ENCODE results near the gene ARSB. TPM values are rescaled to one million over a fixed set of nuclear protein-coding genes. Genes with fewer than 3 reads are reported as not detected.

The ARSB gene
- total RNA-seq, 1 experiment from 2014 or later: 11.4 TPM

GRCh38 chr5:78804995-78805394 lies 180.1 kb downstream of the ARSB start:
- Histone ChIP-seq H2BK15ac (ENCODE audit: low read depth, low read length) (no peak overlapping the region), H3K79me1 (ENCODE audit: insufficient read depth, low read depth, low read length, poor library complexity, severe bottlenecking) (no peaks in the 10 kb centered on the region), H2BK20ac (ENCODE audit: low read depth, low read length, poor library complexity, severe bottlenecking) (no peak overlapping the region), H2BK5ac (ENCODE audit: insufficient read length, low read length) (no peak overlapping the region), H3K14ac (ENCODE audit: insufficient read depth, low read length) (no peak overlapping the region), H4K91ac (ENCODE audit: insufficient read length, low read depth, low read length) (no peak overlapping the region), H3K4me1 (ENCODE audit: insufficient read depth, low read length) (no peaks in the 10 kb centered on the region), H3K4ac (ENCODE audit: low read depth, low read length) (no peak overlapping the region), H4K8ac (replicated peaks; ENCODE audit: insufficient read length, low read depth, low read length) (no peak overlapping the region), H3K56ac (ENCODE audit: insufficient read length, low read depth, low read length) (no peak overlapping the region), H2BK12ac (ENCODE audit: insufficient read length, low read depth, low read length) (no peak overlapping the region), H3K27me3 (ENCODE audit: insufficient read depth, low read length) (no peaks in the 10 kb centered on the region), H2AK5ac (ENCODE audit: insufficient read length, low read length) (no peak overlapping the region), H3T11ph (ENCODE audit: low read length) (no peak overlapping the region), H2BK120ac (ENCODE audit: low read depth, low read length, poor library complexity, severe bottlenecking) (no peak overlapping the region), H3K23me2 (ENCODE audit: insufficient read length, low read depth, low read length, poor library complexity, severe bottlenecking) (no peaks in the 10 kb centered on the region), H3K27ac (ENCODE audit: insufficient read length, low read depth, low read length) (no peak overlapping the region), H3K79me2 (ENCODE audit: insufficient read depth, low read length) (no peaks in the 10 kb centered on the region), H4K5ac (ENCODE audit: insufficient read length, low read depth, low read length) (no peak overlapping the region), H3K23ac (ENCODE audit: insufficient read length, low read depth, low read length) (no peak overlapping the region), H3K9me3 (ENCODE audit: control insufficient read depth, low read depth, low read length) (no peaks in the 10 kb centered on the region), H4K20me1 (ENCODE audit: control insufficient read depth, insufficient read depth, insufficient read length) (no peaks in the 10 kb centered on the region), H3K9ac (ENCODE audit: extremely low read depth, insufficient read length, low read length) (no peak overlapping the region), H3K18ac (ENCODE audit: insufficient read length, low read depth, low read length) (no peak overlapping the region), H2AFZ (ENCODE audit: low read length) (no peak overlapping the region), H3K4me2 (ENCODE audit: insufficient read depth, insufficient read length, low read length) (no peak overlapping the region)
- no peak for DNase-seq
- H3K27ac Mint-ChIP-seq: no peak overlapping the region
- H3K36me3 Mint-ChIP-seq (ENCODE audit: insufficient read depth in 1 of 3, low read depth in 3 of 3): peaks cover 4 to 9% (median 8%) of the 10 kb centered on the region in 3 experiments; a peak in 6 of 7 replicates
- peaks cover 0 to 10% of the 10 kb centered on the region in 2 experiments; a peak in 3 of 5 replicates for H3K9me3 Mint-ChIP-seq
- no peak overlapping the region for H3K4me3 Mint-ChIP-seq
- WGBS (ENCODE audit: extremely low coverage, insufficient read length, low lambda C conversion rate): no CpG with 5 or more reads among the region's 6 CpGs
- H3K27me3 Mint-ChIP-seq (ENCODE audit: low read depth): no peaks in the 10 kb centered on the region; the same call in 1 of the 2 replicates
- TF ChIP-seq, protein P1, sequence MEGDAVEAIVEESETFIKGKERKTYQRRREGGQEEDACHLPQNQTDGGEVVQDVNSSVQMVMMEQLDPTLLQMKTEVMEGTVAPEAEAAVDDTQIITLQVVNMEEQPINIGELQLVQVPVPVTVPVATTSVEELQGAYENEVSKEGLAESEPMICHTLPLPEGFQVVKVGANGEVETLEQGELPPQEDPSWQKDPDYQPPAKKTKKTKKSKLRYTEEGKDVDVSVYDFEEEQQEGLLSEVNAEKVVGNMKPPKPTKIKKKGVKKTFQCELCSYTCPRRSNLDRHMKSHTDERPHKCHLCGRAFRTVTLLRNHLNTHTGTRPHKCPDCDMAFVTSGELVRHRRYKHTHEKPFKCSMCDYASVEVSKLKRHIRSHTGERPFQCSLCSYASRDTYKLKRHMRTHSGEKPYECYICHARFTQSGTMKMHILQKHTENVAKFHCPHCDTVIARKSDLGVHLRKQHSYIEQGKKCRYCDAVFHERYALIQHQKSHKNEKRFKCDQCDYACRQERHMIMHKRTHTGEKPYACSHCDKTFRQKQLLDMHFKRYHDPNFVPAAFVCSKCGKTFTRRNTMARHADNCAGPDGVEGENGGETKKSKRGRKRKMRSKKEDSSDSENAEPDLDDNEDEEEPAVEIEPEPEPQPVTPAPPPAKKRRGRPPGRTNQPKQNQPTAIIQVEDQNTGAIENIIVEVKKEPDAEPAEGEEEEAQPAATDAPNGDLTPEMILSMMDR (conservative IDR thresholded peaks at IDR 0.05): no peak
- peaks cover 0 to 2% of the 10 kb centered on the region in 2 experiments; a peak in 2 of 4 replicates for H3K4me1 Mint-ChIP-seq

Data from H9 (cell line).